Measurements from ENCODE around the gene TIGD6.
"Not testable (repeated sequence)": the region's sequence is repeated elsewhere in the genome, so short reads cannot be mapped to it uniquely, and the experiment has no call there.

The TIGD6 gene

GRCh38 chr5:150038547-150038946, 38.1 kb upstream of the TIGD6 start:
- no peak overlapping the region for H3K9ac ChIP-seq (ENCODE audit: insufficient read length, low read depth)
- no peak for TF ChIP-seq SUZ12 (IDR thresholded peaks at IDR 0.05; ENCODE audit: extremely low read depth, insufficient read depth, insufficient read length)
- TF ChIP-seq ZNF274 (IDR thresholded peaks at IDR 0.05; ENCODE audit: low read depth, low read length): no peak
- TF ChIP-seq YY1 (IDR thresholded peaks at IDR 0.05; ENCODE audit: insufficient read depth, insufficient read length): no peak
- no peaks in the 10 kb centered on the region for H3K9me3 ChIP-seq (ENCODE audit: insufficient read depth, low read length)
- DNase-seq (ENCODE audit: low read depth, low spot score): no peak
- no peaks in the 10 kb centered on the region for H3K4me1 ChIP-seq (ENCODE audit: insufficient read depth, insufficient read length)
- H3K4me3 ChIP-seq (ENCODE audit: insufficient read length, low read depth): no peak overlapping the region
- H3K27me3 ChIP-seq (ENCODE audit: insufficient read depth, insufficient read length): no peaks in the 10 kb centered on the region
- H3K36me3 ChIP-seq (ENCODE audit: insufficient read depth, insufficient read length, low read length): peaks cover 92% of the 10 kb centered on the region

- Histone ChIP-seq H3K9me3 (ENCODE audit: insufficient read depth, low read length) (no peaks in the 10 kb centered on the region), H3K4me3 (ENCODE audit: insufficient read length, low read depth) (no peak overlapping the region), H3K27me3 (ENCODE audit: insufficient read depth, insufficient read length) (no peaks in the 10 kb centered on the region), H3K4me1 (ENCODE audit: insufficient read depth, insufficient read length) (no peaks in the 10 kb centered on the region), H3K36me3 (ENCODE audit: insufficient read depth, insufficient read length, low read length) (peaks cover 93% of the 10 kb centered on the region), H3K9ac (ENCODE audit: insufficient read length, low read depth) (no peak overlapping the region)
- DNase-seq (ENCODE audit: low read depth, low spot score): no peak
- TF ChIP-seq ZNF274 (IDR thresholded peaks at IDR 0.05; ENCODE audit: low read depth, low read length): no peak
- TF ChIP-seq SUZ12 (IDR thresholded peaks at IDR 0.05; ENCODE audit: extremely low read depth, insufficient read depth, insufficient read length): no peak
- TF ChIP-seq YY1 (IDR thresholded peaks at IDR 0.05; ENCODE audit: insufficient read depth, insufficient read length): no peak
These were observed 36.1 kb upstream of the TIGD6 start for GRCh38 chr5:150036513-150036912.

- Histone ChIP-seq H3K4me3 (ENCODE audit: insufficient read length, low read depth) (no peak overlapping the region), H3K4me1 (ENCODE audit: insufficient read depth, insufficient read length) (no peaks in the 10 kb centered on the region), H3K36me3 (ENCODE audit: insufficient read depth, insufficient read length, low read length) (peaks cover 93% of the 10 kb centered on the region), H3K9ac (ENCODE audit: insufficient read length, low read depth) (no peak overlapping the region), H3K9me3 (ENCODE audit: insufficient read depth, low read length) (no peaks in the 10 kb centered on the region), H3K27me3 (ENCODE audit: insufficient read depth, insufficient read length) (no peaks in the 10 kb centered on the region)
- TF ChIP-seq SUZ12 (IDR thresholded peaks at IDR 0.05; ENCODE audit: extremely low read depth, insufficient read depth, insufficient read length): no peak
- TF ChIP-seq ZNF274 (IDR thresholded peaks at IDR 0.05; ENCODE audit: low read depth, low read length): no peak
- TF ChIP-seq YY1 (IDR thresholded peaks at IDR 0.05; ENCODE audit: insufficient read depth, insufficient read length): no peak
- DNase-seq (ENCODE audit: low read depth, low spot score): no peak
These were observed 34.9 kb upstream of the TIGD6 start for GRCh38 chr5:150035139-150035895.

DNA sequence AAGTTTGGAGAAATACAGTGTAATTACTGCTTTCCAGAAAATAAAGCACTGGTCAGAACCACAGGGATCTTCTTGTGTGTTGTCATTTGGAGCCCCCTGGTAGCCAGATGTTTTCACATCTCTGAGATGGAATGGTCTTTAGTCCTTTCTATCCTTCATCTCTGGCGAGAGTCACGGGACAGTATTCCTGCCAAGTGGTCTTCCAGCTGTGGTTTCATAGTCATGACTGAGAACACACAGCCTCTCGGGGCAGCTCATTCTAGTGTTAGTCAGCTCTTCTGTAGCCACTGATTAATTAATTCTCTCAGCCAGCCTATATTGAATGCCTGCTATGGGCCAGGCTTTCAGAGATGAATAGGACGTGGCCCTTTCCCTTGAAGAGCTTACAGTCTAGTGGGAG, 34.2 kb upstream of the TIGD6 start:
- Histone ChIP-seq H3K9ac (ENCODE audit: insufficient read length, low read depth) (no peak overlapping the region), H3K9me3 (ENCODE audit: insufficient read depth, low read length) (no peaks in the 10 kb centered on the region), H3K27me3 (ENCODE audit: insufficient read depth, insufficient read length) (no peaks in the 10 kb centered on the region), H3K4me3 (ENCODE audit: insufficient read length, low read depth) (no peak overlapping the region), H3K36me3 (ENCODE audit: insufficient read depth, insufficient read length, low read length) (peaks cover 93% of the 10 kb centered on the region), H3K4me1 (ENCODE audit: insufficient read depth, insufficient read length) (no peaks in the 10 kb centered on the region)
- no peak for TF ChIP-seq SUZ12 (IDR thresholded peaks at IDR 0.05; ENCODE audit: extremely low read depth, insufficient read depth, insufficient read length)
- TF ChIP-seq YY1 (IDR thresholded peaks at IDR 0.05; ENCODE audit: insufficient read depth, insufficient read length): no peak
- TF ChIP-seq ZNF274 (IDR thresholded peaks at IDR 0.05; ENCODE audit: low read depth, low read length): no peak
- no peak for DNase-seq (ENCODE audit: low read depth, low spot score)

DNA sequence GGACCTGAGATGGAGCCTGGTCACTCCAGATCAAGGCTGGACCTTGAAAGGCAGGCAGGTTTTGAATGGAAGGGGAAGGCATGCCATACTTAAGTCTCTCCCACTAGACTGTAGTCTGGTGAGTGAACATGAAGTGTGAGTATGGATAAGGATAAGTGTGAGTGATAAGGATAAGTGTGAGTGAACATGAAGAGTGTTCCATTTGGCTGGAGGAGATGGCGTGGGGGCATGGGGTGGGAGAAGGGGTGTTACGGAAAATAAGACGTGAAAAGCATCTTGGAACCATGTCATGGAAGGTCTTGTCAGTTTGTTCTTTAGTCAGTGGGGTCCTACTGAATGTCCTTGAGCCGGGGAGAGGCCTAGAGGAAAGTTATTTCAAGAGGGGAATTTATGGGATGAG, 32.9 kb upstream of the TIGD6 start:
- TF ChIP-seq ZNF274 (IDR thresholded peaks at IDR 0.05; ENCODE audit: low read depth, low read length) (no peak), SUZ12 (IDR thresholded peaks at IDR 0.05; ENCODE audit: extremely low read depth, insufficient read depth, insufficient read length) (no peak), YY1 (IDR thresholded peaks at IDR 0.05; ENCODE audit: insufficient read depth, insufficient read length) (no peak)
- Histone ChIP-seq H3K36me3 (ENCODE audit: insufficient read depth, insufficient read length, low read length) (peaks cover 88% of the 10 kb centered on the region), H3K4me1 (ENCODE audit: insufficient read depth, insufficient read length) (no peaks in the 10 kb centered on the region), H3K27me3 (ENCODE audit: insufficient read depth, insufficient read length) (no peaks in the 10 kb centered on the region), H3K9ac (ENCODE audit: insufficient read length, low read depth) (no peak overlapping the region), H3K4me3 (ENCODE audit: insufficient read length, low read depth) (no peak overlapping the region), H3K9me3 (ENCODE audit: insufficient read depth, low read length) (no peaks in the 10 kb centered on the region)
- DNase-seq (ENCODE audit: low read depth, low spot score): no peak

DNA sequence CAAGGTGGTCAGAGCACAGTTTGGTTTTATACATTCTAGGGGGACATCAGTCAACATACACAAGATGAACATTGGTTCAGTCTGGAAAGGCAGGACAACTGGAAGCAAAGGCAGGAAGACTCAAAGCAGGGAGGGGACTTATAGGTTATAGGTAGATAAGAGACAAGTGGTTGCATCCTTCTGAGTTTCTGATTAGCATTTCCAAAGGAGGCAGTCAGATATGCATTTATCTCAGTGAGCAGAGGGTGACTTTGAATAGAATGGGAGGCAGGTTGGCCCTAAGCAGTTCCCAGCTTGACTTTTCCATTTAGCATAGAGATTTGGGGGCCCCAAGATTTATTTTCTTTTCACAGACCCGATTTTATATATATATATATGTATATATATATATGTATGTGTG, 27.6 kb upstream of the TIGD6 start:
- H3K9me3 ChIP-seq (ENCODE audit: insufficient read depth, low read length); DNase-seq (ENCODE audit: low read depth, low spot score); H3K4me3 ChIP-seq (ENCODE audit: insufficient read length, low read depth); H3K4me1 ChIP-seq (ENCODE audit: insufficient read depth, insufficient read length); H3K27me3 ChIP-seq (ENCODE audit: insufficient read depth, insufficient read length); H3K9ac ChIP-seq (ENCODE audit: insufficient read length, low read depth): not testable (repeated sequence)
- peaks cover 81% of the 10 kb centered on the region for H3K36me3 ChIP-seq (ENCODE audit: insufficient read depth, insufficient read length, low read length)

- peaks cover 71% of the 10 kb centered on the region for H3K36me3 ChIP-seq (ENCODE audit: insufficient read depth, insufficient read length, low read length)
These were observed 26.3 kb upstream of the TIGD6 start for GRCh38 chr5:150026682-150027172.

More at GRCh38 chr5:150026682-150027172, 26.3 kb upstream of the TIGD6 start:
- H3K4me1 ChIP-seq (ENCODE audit: insufficient read depth, insufficient read length): no peaks in the 10 kb centered on the region
- no peaks in the 10 kb centered on the region for H3K9me3 ChIP-seq (ENCODE audit: insufficient read depth, low read length)
- no peak for TF ChIP-seq SUZ12 (IDR thresholded peaks at IDR 0.05; ENCODE audit: extremely low read depth, insufficient read depth, insufficient read length)
- H3K9ac ChIP-seq (ENCODE audit: insufficient read length, low read depth): peak overlapping the region; percentile 26
- no peak overlapping the region for H3K4me3 ChIP-seq (ENCODE audit: insufficient read length, low read depth)
- no peak for DNase-seq (ENCODE audit: low read depth, low spot score)
- no peaks in the 10 kb centered on the region for H3K27me3 ChIP-seq (ENCODE audit: insufficient read depth, insufficient read length)

All from NT2/D1 (cell line).